Right lobe of liver (tissue), 6 donors: ENCODE data around the gene REN. TPM values are rescaled to one million over a fixed set of nuclear protein-coding genes. Genes with fewer than 3 reads are reported as not detected.
A peak's percentile ranks its signal among the peaks of the same experiment; 100 is the strongest.

Experiments
- ATAC-seq, 4 donors: fragments of 200-7000 bp; cut with Tn5 transposase; one replicate each; pipeline ENCODE4 v1.9.1; 2020; ENCODE audit warnings: mild to moderate bottlenecking in 4 of 4, moderate library complexity in 4 of 4
- DNase-seq, 3 donors: peaks; one replicate each; pipeline ENCODE4 v3.0.0-alpha.2; 2020
- H3K27ac ChIP-seq, 3 donors: fragments of 200-600 bp; one replicate each; pipeline ENCODE4 v1.8.0; 2022
- H3K27me3 ChIP-seq, 2 donors: fragments of 200-600 bp; one replicate each; pipeline ENCODE4 v1.8.0; 2022
- H3K36me3 ChIP-seq, 4 donors: fragments of 200-600 bp; sonication (generic) in 1 of 4; one replicate each; pipeline versions ENCODE4 v1.5.1 to v1.8.0; 2017 to 2022; ENCODE audit warnings: control low read depth in 1 of 4
- H3K4me1 ChIP-seq, 4 donors: fragments of 200-600 bp; sonication (generic) in 1 of 4; one replicate each; pipeline versions ENCODE4 v1.5.1 to v1.8.0; 2017 to 2022; ENCODE audit warnings: control low read depth in 1 of 4
- H3K4me3 ChIP-seq, 3 donors: fragments of 200-600 bp; one replicate each; pipeline ENCODE4 v1.8.0; 2022
- H3K9me3 ChIP-seq, 4 donors: fragments of 200-600 bp; sonication (generic) in 1 of 4; one replicate each; pipeline versions ENCODE4 v1.5.1 to v1.8.0; 2017 to 2022; ENCODE audit warnings: control low read depth in 1 of 4
- POLR2A ChIP-seq: fragments of 450-650 bp; IDR thresholded peaks from one replicate; pipeline ENCODE4 v1.6.1; 2017; ENCODE audit warnings: antibody characterized with exemption, mild to moderate bottlenecking
- WGBS: methylation state at CpG from one replicate; pipeline ENCODE4 v1.1.6; 2018; ENCODE audit warnings: low coverage, low lambda C conversion rate; ENCODE audit not compliant: insufficient coverage; ENCODE audit errors: missing lambda C conversion rate; 5-methylcytosine and 5-hydroxymethylcytosine counted together
- intact Hi-C, 2 donors: fragments of 100-400 bp; cut with DNase I; formaldehyde crosslinking; loops; one replicate each; pipeline versions ENCODE4 v1.11.2 to v1.14.1; 2022
- total RNA-seq, 6 experiments: library from RNA; depleted of rRNA in 2 of 6; stranded (reverse); fragments of >200 nt in 2 of 6; fragmentation: NEBNext Ultra II Directional in 3 of 6; extraction: Animal tissue kit (Norgen Biotek cat#: 25700) in 3 of 6; gene quantifications; one replicate each; pipeline versions ENCODE4 v1.1.0 to v1.2.4, GENCODE V29; 2016 to 2023
- TF ChIP-seq, protein P1 (sequence below), 4 donors: fragments of 200-600 bp in 3 of 4; fragments of 450-650 bp in 1 of 4; IDR thresholded peaks; one replicate each; pipeline versions ENCODE4 v1.5.1 to v1.8.0; 2016 to 2022; ENCODE audit warnings: antibody characterized with exemption in 4 of 4, mild to moderate bottlenecking in 2 of 4
- donor health status: DM: no; HTN: yes; CAD: no.
- donor health status: DM: no; HTN: no; CAD: no.
- donor health status: DM: no; HTN: no; CAD: no.
- donor health status: DM: no; HTN: yes; CAD: no.
- donor health status: DM: no; HTN: yes; CAD: no.

Gene REN
- total RNA-seq, 6 experiments from 2014 or later, result 0.25 to 0.44 (median 0.27) TPM; not detected in 1

DNA sequence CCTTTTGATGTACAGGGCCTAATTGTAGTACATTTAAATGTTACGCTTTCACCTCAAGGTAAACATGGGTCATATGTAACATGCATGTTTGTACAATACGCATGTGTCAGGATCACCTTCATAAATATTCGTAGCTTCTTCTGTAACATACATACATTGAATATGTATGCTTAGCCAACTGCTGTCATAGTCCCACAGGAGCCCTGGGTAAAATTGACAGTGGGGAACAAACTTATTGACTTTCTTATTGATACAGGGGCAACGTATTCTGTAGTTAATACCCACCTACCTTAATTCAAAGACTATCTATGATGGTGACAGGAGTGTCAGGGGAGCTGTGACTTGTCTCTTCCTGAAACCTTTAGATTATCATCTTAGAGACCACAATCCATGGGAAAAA lies 3.7 kb upstream of the REN start:
- peaks cover 0 to 20% (median 0%) of the 10 kb centered on the region in 4 donors for H3K4me1 ChIP-seq
- H3K4me3 ChIP-seq, result no peak overlapping the region
- H3K36me3 ChIP-seq, result no peaks in the 10 kb centered on the region
- peak overlapping the region in 1 of 3 donors; percentile 42 for H3K27ac ChIP-seq
- no peak for ATAC-seq
- H3K27me3 ChIP-seq, result no peaks in the 10 kb centered on the region
- WGBS, result 78% methylated on average over 4 of the region's 4 CpGs
- TF ChIP-seq, protein P1, sequence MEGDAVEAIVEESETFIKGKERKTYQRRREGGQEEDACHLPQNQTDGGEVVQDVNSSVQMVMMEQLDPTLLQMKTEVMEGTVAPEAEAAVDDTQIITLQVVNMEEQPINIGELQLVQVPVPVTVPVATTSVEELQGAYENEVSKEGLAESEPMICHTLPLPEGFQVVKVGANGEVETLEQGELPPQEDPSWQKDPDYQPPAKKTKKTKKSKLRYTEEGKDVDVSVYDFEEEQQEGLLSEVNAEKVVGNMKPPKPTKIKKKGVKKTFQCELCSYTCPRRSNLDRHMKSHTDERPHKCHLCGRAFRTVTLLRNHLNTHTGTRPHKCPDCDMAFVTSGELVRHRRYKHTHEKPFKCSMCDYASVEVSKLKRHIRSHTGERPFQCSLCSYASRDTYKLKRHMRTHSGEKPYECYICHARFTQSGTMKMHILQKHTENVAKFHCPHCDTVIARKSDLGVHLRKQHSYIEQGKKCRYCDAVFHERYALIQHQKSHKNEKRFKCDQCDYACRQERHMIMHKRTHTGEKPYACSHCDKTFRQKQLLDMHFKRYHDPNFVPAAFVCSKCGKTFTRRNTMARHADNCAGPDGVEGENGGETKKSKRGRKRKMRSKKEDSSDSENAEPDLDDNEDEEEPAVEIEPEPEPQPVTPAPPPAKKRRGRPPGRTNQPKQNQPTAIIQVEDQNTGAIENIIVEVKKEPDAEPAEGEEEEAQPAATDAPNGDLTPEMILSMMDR (IDR thresholded peaks at IDR 0.05), result no peak
- no peak for TF ChIP-seq POLR2A
- H3K9me3 ChIP-seq, result no peaks in the 10 kb centered on the region
- intact Hi-C loops, result no loop called here
- DNase-seq, result no peak

DNA sequence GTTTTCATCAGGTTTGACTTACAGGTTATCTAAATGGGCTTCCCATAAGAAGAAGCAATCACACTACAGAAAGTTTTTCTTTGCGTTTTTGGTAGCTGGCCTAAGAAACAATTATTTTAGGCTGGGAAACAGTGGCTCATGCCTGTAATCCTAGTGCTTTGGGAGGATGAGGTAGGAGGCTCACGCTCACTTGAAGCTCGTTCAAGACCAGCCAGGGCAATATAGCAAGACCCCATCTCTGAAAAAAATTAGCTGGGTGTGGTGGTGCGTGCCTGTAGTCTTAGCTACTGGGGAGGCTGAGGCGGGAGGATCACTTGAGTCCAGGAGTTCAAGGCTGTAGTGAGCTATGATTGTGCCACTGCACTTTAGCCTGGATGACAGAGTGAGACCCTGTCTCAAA lies 1.6 kb upstream of the REN start:
- Histone ChIP-seq H3K4me3 (no peak overlapping the region), H3K27ac (no peak overlapping the region)
- WGBS, result 97% methylated on average over 5 of the region's 5 CpGs

DNA sequence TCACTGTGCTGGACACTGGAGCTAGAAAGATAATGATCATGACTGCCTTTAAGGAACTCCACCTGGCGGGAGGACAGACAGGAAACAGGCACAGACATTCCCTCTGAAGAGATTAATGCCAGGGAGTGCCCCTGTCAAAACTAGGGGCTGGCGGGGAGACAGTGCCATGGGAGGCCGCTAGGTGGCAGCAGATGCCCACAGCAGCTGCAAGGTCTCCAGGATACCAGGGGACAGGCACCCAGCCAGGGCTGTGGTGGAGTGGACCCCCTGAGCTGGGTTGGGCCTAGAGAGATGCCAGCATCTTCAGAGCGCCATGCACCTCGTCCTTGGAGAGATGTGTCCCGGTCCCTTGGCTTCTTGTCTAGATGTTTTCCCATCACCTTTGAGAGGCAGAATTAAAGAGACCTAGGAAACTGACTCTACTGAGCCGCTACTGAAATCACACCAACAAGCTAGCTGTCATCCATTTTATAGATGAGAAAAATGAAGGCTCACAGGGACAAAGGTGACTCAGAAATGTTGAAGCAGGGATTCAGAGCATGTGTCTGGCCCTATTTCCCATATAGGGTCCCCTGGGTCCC lies 3.6 kb downstream of the REN start:
- Histone ChIP-seq H3K4me1 (peaks cover 0 to 11% (median 0%) of the 10 kb centered on the region in 4 donors), H3K9me3 (no peaks in the 10 kb centered on the region), H3K36me3 (no peaks in the 10 kb centered on the region), H3K27ac (no peak overlapping the region), H3K4me3 (no peak overlapping the region), H3K27me3 (no peaks in the 10 kb centered on the region)
- intact Hi-C loops, result loop anchor here (5.0 kb wide), 3 partner anchors 45 to 205 kb away; no protein-coding TSS in a partner anchor
- ATAC-seq (peak; percentile 93 to 98 (median 96)), DNase-seq (peak; percentile 81 to 84 (median 84))
- TF ChIP-seq POLR2A, result no peak
- TF ChIP-seq, protein P1 (IDR thresholded peaks at IDR 0.05), result peak; percentile 99 to 100 (median 100)
- 13% methylated on average over 6 of the region's 7 CpGs for WGBS

More for the DNA sequence above, 1.6 kb upstream of the REN start:
- H3K27me3 ChIP-seq, result no peaks in the 10 kb centered on the region
- ATAC-seq, result no peak
- no peak for TF ChIP-seq POLR2A
- TF ChIP-seq, protein P1 (IDR thresholded peaks at IDR 0.05), result no peak
- no peaks in the 10 kb centered on the region for H3K9me3 ChIP-seq
- intact Hi-C loops, result no loop called here
- H3K36me3 ChIP-seq, result no peaks in the 10 kb centered on the region
- H3K4me1 ChIP-seq, result peaks cover 0 to 20% (median 0%) of the 10 kb centered on the region in 4 donors
- no peak for DNase-seq

DNA sequence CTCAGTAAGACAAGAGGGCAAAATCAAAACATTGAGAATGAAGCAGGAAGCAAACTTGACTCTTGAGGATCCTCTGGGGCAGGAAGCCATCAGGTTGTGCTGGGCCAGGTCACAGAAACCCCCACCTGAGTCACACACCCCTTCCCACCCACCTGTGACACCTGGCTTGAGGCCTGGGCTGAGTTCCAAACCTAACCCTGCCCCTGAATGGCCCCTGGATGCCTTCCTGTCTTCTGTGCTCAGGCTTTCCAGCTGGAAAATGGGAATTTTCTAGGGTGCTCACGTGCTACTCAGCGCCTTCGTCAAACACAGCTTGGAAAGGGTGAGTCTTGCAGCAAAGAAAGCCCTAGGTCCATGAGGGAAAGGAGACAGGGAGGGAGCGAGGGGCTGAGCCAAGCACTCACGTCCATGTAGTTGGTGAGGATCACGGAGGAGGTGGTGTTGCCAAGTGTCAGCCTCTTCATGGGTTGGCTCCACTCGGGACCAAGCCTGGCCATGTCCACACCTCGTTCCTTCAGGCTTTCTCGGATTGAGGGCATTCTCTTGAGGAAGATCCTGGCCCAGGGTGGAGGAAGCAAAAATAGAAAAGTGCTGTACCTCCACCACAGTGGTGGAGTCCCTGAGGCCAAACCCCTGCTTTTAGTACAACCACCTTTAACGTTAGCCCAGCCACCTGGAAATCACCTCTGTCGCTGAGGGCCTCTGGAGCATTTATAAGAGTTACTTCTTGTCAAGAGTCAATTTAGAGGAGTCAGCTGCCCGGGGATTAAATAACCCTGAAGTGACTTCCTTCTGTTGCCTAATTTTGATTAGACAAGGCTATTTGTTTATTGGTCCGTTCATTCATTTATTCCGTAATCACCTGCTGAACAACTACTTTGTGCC lies 4.3 kb downstream of the REN start:
- ATAC-seq (peak in 3 of 4 donors; percentile 7 to 16 (median 10)), DNase-seq (no peak)
- Histone ChIP-seq H3K27me3 (no peaks in the 10 kb centered on the region), H3K36me3 (no peaks in the 10 kb centered on the region), H3K4me3 (no peak overlapping the region), H3K4me1 (peaks cover 0 to 11% (median 0%) of the 10 kb centered on the region in 4 donors), H3K9me3 (no peaks in the 10 kb centered on the region), H3K27ac (no peak overlapping the region)
- intact Hi-C loops, result loop anchor here (5.0 kb wide), 3 partner anchors 45 to 205 kb away; no protein-coding TSS in a partner anchor
- no peak for TF ChIP-seq POLR2A
- TF ChIP-seq, protein P1 (IDR thresholded peaks at IDR 0.05), result no peak
- WGBS, result 28% methylated on average over 10 of the region's 14 CpGs
